IPS DF 19.7 (cell line): ENCODE measurements around the gene EYS.

Source experiments
- DNase-seq: peaks from one replicate; pipeline ENCODE4 v3.0.0-alpha.2; 2013; ENCODE audit warnings: low read depth, low spot score

Gene EYS

GRCh38 chr6:64146876-64147275, 1560.2 kb downstream of the EYS start:
- no peak for DNase-seq

- no peak for DNase-seq
These were observed 1560.9 kb downstream of the EYS start for GRCh38 chr6:64146094-64146493.

- no peak for DNase-seq
These were observed 1561.4 kb downstream of the EYS start for GRCh38 chr6:64145658-64146057.

GRCh38 chr6:64143101-64143500, 1563.9 kb downstream of the EYS start:
- no peak for DNase-seq

GRCh38 chr6:64141680-64142079, 1565.3 kb downstream of the EYS start:
- DNase-seq: no peak

- no peak for DNase-seq
These were observed 1578.6 kb downstream of the EYS start for GRCh38 chr6:64128301-64129024.

- no peak for DNase-seq
These were observed 1583.0 kb downstream of the EYS start for GRCh38 chr6:64123761-64124633.

- DNase-seq: no peak
These were observed 1584.2 kb downstream of the EYS start for GRCh38 chr6:64122712-64123375.

- no peak for DNase-seq
These were observed 1585.9 kb downstream of the EYS start for GRCh38 chr6:64121011-64121565.

GRCh38 chr6:64113704-64114103, 1593.3 kb downstream of the EYS start:
- DNase-seq: no peak

GRCh38 chr6:64104051-64104450, 1603.0 kb downstream of the EYS start:
- DNase-seq: no peak

GRCh38 chr6:64103480-64103879, 1603.5 kb downstream of the EYS start:
- DNase-seq: no peak

- no peak for DNase-seq
These were observed 1606.2 kb downstream of the EYS start for GRCh38 chr6:64100702-64101303.

GRCh38 chr6:64090352-64090751, 1616.7 kb downstream of the EYS start:
- no peak for DNase-seq

GRCh38 chr6:64085126-64085525, 1621.9 kb downstream of the EYS start:
- no peak for DNase-seq

GRCh38 chr6:64084185-64084663, 1622.8 kb downstream of the EYS start:
- DNase-seq: no peak

- DNase-seq: no peak
These were observed 1623.8 kb downstream of the EYS start for GRCh38 chr6:64083261-64083660.

GRCh38 chr6:64081453-64081852, 1625.6 kb downstream of the EYS start:
- no peak for DNase-seq

GRCh38 chr6:64074981-64075380, 1632.0 kb downstream of the EYS start:
- no peak for DNase-seq

GRCh38 chr6:64072686-64073085, 1634.3 kb downstream of the EYS start:
- DNase-seq: no peak

- no peak for DNase-seq
These were observed 1642.1 kb downstream of the EYS start for GRCh38 chr6:64064919-64065318.
